Activated CD8-positive, alpha-beta memory T cell treated with anti-CD3 and anti-CD28 coated beads, Interleukin-2, amount 10 ng/mL, durations not matched to agents 7 days and 5 days (primary cell): ENCODE data around the gene SP8. TPM values are rescaled to one million over a fixed set of nuclear protein-coding genes. Genes with fewer than 3 reads are reported as not detected.

ENCODE experiments used
- ATAC-seq: fragments of 150-1000 bp; cut with Tn5 transposase; one replicate; pipeline ENCODE4 v1.10.0; 2021; ENCODE audit warnings: moderate library complexity
- CTCF ChIA-PET: fragments of 350-600 bp; sonication (Branson Sonifier 250); formaldehyde crosslinking; loops from one replicate; lab custom pipeline; 2021; ENCODE audit warnings: antibody characterized with exemption; lab: Charles Lee
- DNase-seq: peaks from one replicate; pipeline ENCODE4 v3.0.0-alpha.2; 2020
- H3K27ac Mint-ChIP-seq: one replicate; pipeline ENCODE4 v1.8.0; 2021; ENCODE audit warnings: mild to moderate bottlenecking, mixed read lengths
- H3K27me3 Mint-ChIP-seq: one replicate; pipeline ENCODE4 v1.8.0; 2021; ENCODE audit warnings: mixed read lengths
- H3K36me3 Mint-ChIP-seq: one replicate; pipeline ENCODE4 v1.8.0; 2021; ENCODE audit warnings: mild to moderate bottlenecking, mixed read lengths
- H3K4me1 Mint-ChIP-seq: one replicate; pipeline ENCODE4 v1.8.0; 2021; ENCODE audit warnings: mixed read lengths
- H3K4me3 Mint-ChIP-seq: one replicate; pipeline ENCODE4 v1.8.0; 2021; ENCODE audit warnings: mild to moderate bottlenecking, moderate library complexity, mixed read lengths
- H3K9me3 Mint-ChIP-seq: one replicate; pipeline ENCODE4 v1.8.0; 2022; ENCODE audit warnings: low read depth, mixed read lengths
- total RNA-seq, 2 experiments: library from RNA; stranded (reverse); gene quantifications; one replicate each; pipeline ENCODE4 v1.2.3, GENCODE V29; 2021

Gene SP8
- total RNA-seq, 2 experiments from 2014 or later = not detected

DNA sequence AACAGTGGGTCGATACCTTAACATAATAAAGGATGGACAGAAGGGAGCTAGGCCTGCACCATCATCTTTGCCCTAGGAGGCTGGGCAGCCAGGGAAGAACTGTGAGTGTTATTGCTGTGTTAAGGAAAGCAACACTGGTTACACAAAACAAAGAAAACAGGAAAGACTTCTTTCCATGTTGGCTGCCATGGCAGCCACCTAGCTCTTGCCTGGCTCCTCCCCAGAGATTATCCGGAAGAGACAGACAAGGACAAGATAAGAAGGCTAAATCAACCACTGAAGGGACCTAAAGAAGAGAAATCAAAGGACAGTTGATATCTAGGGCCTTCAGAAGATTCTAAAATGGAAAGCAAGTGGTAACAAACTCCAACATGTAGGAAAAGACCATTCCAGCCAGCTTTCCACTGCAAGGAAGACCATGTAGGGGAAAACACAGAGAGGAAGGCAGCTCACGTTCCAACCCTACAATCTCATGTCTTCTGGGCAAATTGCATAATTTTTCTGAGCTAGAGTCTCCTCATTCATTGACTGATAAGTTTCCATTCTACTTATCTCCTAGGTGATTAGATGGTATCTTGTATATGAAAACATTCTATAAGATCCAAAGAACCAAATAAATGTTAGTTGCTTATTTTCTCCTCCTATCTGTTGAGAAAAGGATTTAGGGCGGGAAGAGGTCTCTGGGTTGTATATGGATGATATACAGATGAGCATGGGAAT is 51.2 kb downstream of the SP8 start:
- Mint-ChIP-seq H3K27me3 (no peaks in the 10 kb centered on the region), H3K4me1 (no peaks in the 10 kb centered on the region), H3K27ac (no peak overlapping the region), H3K4me3 (no peak overlapping the region), H3K36me3 (no peaks in the 10 kb centered on the region), H3K9me3 (no peaks in the 10 kb centered on the region)
- ATAC-seq (no peak), DNase-seq (no peak)
- CTCF ChIA-PET = no interaction called here

Other genes starting within 250 kb of the SP8 start
- gene ABCB5, start 171.2 kb downstream of the SP8 start, total RNA-seq = not detected